DND-41 (cell line): ENCODE data around the gene DEFB116.

Source experiments
- ATAC-seq: fragments of 200-7000 bp; cut with Tn5 transposase; 3 replicates; pipeline ENCODE4 v1.9.1; 2021; ENCODE audit warnings: low read depth; ENCODE audit not compliant: insufficient read depth
- DNase-seq: peaks from one replicate; pipeline ENCODE4 v3.0.0-alpha.2; 2020
- H2AFZ ChIP-seq: 2 replicates; pipeline ENCODE4 v1.6.0; 2012; ENCODE audit warnings: low read depth, low read length
- H3K27ac ChIP-seq: 2 replicates; pipeline ENCODE4 v1.5.1; 2012; ENCODE audit warnings: low read length, inconsistent platforms
- H3K27me3 ChIP-seq: fragments of 200-600 bp; sonication (generic); 2 replicates; pipeline ENCODE4 v1.6.0; 2012; ENCODE audit warnings: low read length, mild to moderate bottlenecking, inconsistent platforms; ENCODE audit not compliant: insufficient read depth, poor library complexity
- H3K36me3 ChIP-seq: 2 replicates; pipeline ENCODE4 v1.5.1; 2012; ENCODE audit warnings: low read length, inconsistent platforms; ENCODE audit not compliant: insufficient read depth
- H3K4me1 ChIP-seq: 2 replicates; pipeline ENCODE4 v1.5.1; 2012; ENCODE audit warnings: mild to moderate bottlenecking, low read length; ENCODE audit not compliant: insufficient read depth
- H3K4me2 ChIP-seq: 2 replicates; pipeline ENCODE4 v1.6.0; 2012; ENCODE audit warnings: mild to moderate bottlenecking, moderate library complexity, low read length, inconsistent platforms; ENCODE audit not compliant: insufficient read depth
- H3K4me3 ChIP-seq, 2 experiments: fragments of 200-600 bp in 1 of 2; shearing (Covaris generic) in 1 of 2; 2 replicates each; pipeline ENCODE4 v1.5.1; 2012 to 2016; ENCODE audit warnings: inconsistent platforms in 2 of 2, low read length in 2 of 2, mild to moderate bottlenecking in 2 of 2, low read depth in 1 of 2, moderate library complexity in 1 of 2
- H3K79me2 ChIP-seq: 2 replicates; pipeline ENCODE4 v1.6.0; 2012; ENCODE audit warnings: low read length, inconsistent platforms; ENCODE audit not compliant: insufficient read depth
- H3K9ac ChIP-seq: 2 replicates; pipeline ENCODE4 v1.6.0; 2012; ENCODE audit warnings: low read depth, mild to moderate bottlenecking, inconsistent platforms, low read length, moderate library complexity
- H3K9me3 ChIP-seq: 2 replicates; pipeline ENCODE4 v1.5.1; 2012; ENCODE audit warnings: low read length, moderate library complexity, mild to moderate bottlenecking, inconsistent platforms; ENCODE audit not compliant: insufficient read depth, severe bottlenecking
- H4K20me1 ChIP-seq: 2 replicates; pipeline ENCODE4 v1.6.0; 2012; ENCODE audit warnings: low read length; ENCODE audit not compliant: insufficient read depth
- EZH2 ChIP-seq: IDR thresholded peaks from 3 replicates; pipeline ENCODE4 v1.6.1; 2012; ENCODE audit warnings: borderline replicate concordance, low read depth, mild to moderate bottlenecking, moderate library complexity, low read length, inconsistent platforms; ENCODE audit not compliant: severe bottlenecking
- TF ChIP-seq, protein P1 (sequence below): IDR thresholded peaks from 2 replicates; pipeline ENCODE4 v1.5.1; 2012; ENCODE audit warnings: borderline replicate concordance, low read length, moderate library complexity, mild to moderate bottlenecking; ENCODE audit not compliant: poor library complexity, severe bottlenecking; ENCODE audit errors: extremely low read depth

DEFB116 gene, protein sequence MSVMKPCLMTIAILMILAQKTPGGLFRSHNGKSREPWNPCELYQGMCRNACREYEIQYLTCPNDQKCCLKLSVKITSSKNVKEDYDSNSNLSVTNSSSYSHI

DNA sequence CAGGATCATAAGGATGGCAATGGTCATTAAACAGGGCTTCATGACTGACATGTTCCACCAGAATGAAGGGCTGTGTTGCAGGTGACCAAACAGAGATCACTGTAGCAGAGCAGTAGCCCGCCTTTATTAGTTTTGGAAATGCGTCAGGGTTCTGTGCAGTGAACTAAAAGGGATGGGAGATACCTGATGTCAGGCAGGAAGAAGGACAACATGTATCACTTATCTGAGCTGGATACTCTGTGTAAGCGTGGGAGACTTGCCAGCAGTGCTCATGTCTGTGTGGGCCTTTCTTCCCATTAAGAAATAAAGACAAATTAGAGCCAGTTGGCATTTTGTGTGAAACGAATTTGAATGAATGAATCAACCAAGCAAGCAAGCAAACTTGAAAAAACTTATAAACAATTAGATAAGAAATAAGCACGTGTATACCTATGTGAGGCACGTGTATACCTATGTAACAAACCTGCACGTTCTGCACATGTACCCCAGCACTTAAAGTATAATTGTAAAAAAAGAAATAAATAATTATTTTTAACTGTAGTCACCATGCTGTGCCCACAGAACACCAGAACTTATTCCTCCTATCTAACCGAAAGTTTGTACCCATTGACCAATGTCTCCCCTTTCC, at the start of gene DEFB116:
DEFB116 (minus strand) TSS at position 51 of the 628 bp plus-strand sequence; CDS start at position 51, 0 bp downstream.
- H4K20me1 ChIP-seq: no peaks in the 10 kb centered on the region
- H3K4me2 ChIP-seq: no peak within 1 kb of the TSS
- no peaks in the 10 kb centered on the region for H3K4me1 ChIP-seq
- H3K36me3 ChIP-seq: no peaks in the 10 kb centered on the region
- peaks cover 9% of the 10 kb centered on the region for H3K9me3 ChIP-seq
- H3K27me3 ChIP-seq: no peaks in the 10 kb centered on the region
- H3K4me3 ChIP-seq: no peak within 1 kb of the TSS
- H2AFZ ChIP-seq: no peak within 1 kb of the TSS
- no peak for DNase-seq
- no peaks in the 10 kb centered on the region for H3K79me2 ChIP-seq
- no peak within 1 kb of the TSS for H3K27ac ChIP-seq
- ATAC-seq: no peak
- TF ChIP-seq EZH2: no peak
- TF ChIP-seq, protein P1, sequence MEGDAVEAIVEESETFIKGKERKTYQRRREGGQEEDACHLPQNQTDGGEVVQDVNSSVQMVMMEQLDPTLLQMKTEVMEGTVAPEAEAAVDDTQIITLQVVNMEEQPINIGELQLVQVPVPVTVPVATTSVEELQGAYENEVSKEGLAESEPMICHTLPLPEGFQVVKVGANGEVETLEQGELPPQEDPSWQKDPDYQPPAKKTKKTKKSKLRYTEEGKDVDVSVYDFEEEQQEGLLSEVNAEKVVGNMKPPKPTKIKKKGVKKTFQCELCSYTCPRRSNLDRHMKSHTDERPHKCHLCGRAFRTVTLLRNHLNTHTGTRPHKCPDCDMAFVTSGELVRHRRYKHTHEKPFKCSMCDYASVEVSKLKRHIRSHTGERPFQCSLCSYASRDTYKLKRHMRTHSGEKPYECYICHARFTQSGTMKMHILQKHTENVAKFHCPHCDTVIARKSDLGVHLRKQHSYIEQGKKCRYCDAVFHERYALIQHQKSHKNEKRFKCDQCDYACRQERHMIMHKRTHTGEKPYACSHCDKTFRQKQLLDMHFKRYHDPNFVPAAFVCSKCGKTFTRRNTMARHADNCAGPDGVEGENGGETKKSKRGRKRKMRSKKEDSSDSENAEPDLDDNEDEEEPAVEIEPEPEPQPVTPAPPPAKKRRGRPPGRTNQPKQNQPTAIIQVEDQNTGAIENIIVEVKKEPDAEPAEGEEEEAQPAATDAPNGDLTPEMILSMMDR: no peak
- no peak within 1 kb of the TSS for H3K9ac ChIP-seq

DNA sequence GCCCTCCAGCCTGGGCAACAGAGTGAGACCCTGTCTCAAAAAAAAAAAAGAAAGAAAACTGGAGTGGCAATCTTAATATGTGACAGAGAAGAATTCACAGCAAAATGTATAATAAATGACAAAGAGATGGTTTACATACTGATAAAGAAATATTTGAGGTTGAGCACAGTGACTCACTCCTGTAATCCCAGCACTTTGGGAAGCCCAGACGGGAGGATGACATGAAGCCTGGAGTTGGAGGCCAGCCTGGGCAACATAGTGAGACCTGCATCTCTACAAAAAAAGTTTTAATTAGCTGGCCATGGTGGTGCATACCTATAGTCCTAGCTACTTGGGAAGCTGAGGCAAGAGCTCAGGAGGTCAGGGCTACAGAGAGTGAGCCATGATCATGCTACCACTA, 47.6 kb upstream of the DEFB116 start:
- Histone ChIP-seq H3K9ac (no peak overlapping the region), H4K20me1 (no peaks in the 10 kb centered on the region), H3K4me3 (no peak overlapping the region), H3K9me3 (no peaks in the 10 kb centered on the region), H2AFZ (no peak overlapping the region), H3K4me2 (no peak overlapping the region), H3K4me1 (no peaks in the 10 kb centered on the region), H3K27ac (no peak overlapping the region), H3K79me2 (no peaks in the 10 kb centered on the region), H3K36me3 (no peaks in the 10 kb centered on the region), H3K27me3 (no peaks in the 10 kb centered on the region)
- TF ChIP-seq, protein P1: no peak
- no peak for TF ChIP-seq EZH2
- DNase-seq (no peak), ATAC-seq (no peak)

DNA sequence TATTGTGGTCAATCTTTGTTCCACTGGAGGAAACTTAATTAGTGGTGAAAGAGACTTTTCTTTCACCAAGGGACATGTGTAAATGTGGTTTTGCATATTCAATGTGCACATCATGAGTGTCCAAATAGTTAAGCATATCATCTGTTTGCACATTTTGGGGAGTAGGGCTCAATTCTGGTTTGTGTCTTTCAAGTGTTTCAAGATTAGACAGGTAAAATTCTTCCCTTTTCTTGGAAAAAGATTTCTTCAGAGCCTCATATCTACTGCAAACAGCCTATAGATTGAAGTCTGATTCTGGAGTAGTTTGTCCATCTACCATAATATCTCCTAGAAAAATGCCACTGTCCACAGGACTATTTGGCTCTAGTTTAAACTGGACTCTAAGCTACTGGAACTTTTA, 33.1 kb upstream of the DEFB116 start:
- H4K20me1 ChIP-seq: no peaks in the 10 kb centered on the region
- no peak overlapping the region for H2AFZ ChIP-seq
- H3K4me2 ChIP-seq: no peak overlapping the region
- no peaks in the 10 kb centered on the region for H3K27me3 ChIP-seq
- H3K36me3 ChIP-seq: no peaks in the 10 kb centered on the region
- ATAC-seq (no peak), DNase-seq (no peak)
- H3K79me2 ChIP-seq: no peaks in the 10 kb centered on the region
- no peaks in the 10 kb centered on the region for H3K4me1 ChIP-seq
- no peaks in the 10 kb centered on the region for H3K9me3 ChIP-seq
- no peak overlapping the region for H3K4me3 ChIP-seq
- TF ChIP-seq EZH2: no peak
- TF ChIP-seq, protein P1: no peak
- no peak overlapping the region for H3K27ac ChIP-seq
- H3K9ac ChIP-seq: no peak overlapping the region

DNA sequence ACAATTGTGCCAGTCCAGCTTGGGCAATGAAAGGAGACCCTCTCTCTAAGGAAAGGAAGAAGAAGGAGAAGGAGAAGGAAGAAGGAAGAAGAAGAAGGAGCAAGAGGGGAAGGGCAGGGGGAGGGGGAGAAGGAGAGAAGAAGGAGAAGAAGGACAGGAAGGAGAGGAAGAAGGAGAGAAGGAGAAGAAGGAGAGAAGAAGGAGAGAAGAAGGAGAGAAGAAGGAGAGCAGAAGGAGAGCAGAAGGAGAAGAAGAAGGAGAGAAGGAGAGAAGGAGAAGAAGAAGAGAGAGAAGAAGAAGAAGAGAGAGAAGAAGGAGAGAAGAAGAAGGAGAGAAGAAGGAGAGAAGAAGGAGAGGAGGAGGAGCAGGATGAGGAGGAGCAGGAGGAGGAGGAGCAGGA, 22.5 kb upstream of the DEFB116 start:
- H2AFZ ChIP-seq: no peak overlapping the region
- H3K36me3 ChIP-seq: no peaks in the 10 kb centered on the region
- no peaks in the 10 kb centered on the region for H3K9me3 ChIP-seq
- no peak for TF ChIP-seq EZH2
- TF ChIP-seq, protein P1: no peak
- H4K20me1 ChIP-seq: no peaks in the 10 kb centered on the region
- no peak overlapping the region for H3K4me3 ChIP-seq
- ATAC-seq (no peak), DNase-seq (no peak)
- no peak overlapping the region for H3K9ac ChIP-seq
- H3K4me2 ChIP-seq: no peak overlapping the region
- H3K27me3 ChIP-seq: no peaks in the 10 kb centered on the region
- no peak overlapping the region for H3K27ac ChIP-seq
- H3K79me2 ChIP-seq: no peaks in the 10 kb centered on the region
- no peaks in the 10 kb centered on the region for H3K4me1 ChIP-seq
